HL-60 (cell line): ENCODE measurements around the gene OR10J1.
"Not testable (repeated sequence)": the region's sequence is repeated elsewhere in the genome, so short reads cannot be mapped to it uniquely, and the experiment has no call there.

Source experiments
- CTCF ChIP-seq: IDR thresholded peaks from one replicate; pipeline ENCODE4 v1.5.1; 2011; ENCODE audit warnings: low read length, control low read depth, inconsistent platforms; ENCODE audit not compliant: insufficient read depth
- POLR2AphosphoS5 ChIP-seq: IDR thresholded peaks from 2 replicates; pipeline ENCODE4 v1.6.1; 2012; ENCODE audit warnings: low read depth

GRCh38 chr1:159449605-159450004, 10.1 kb downstream of the OR10J1 start:
- TF ChIP-seq POLR2AphosphoS5, CTCF: not testable (repeated sequence)
